Stimulated activated CD4-positive, alpha-beta T cell treated with anti-CD3 and anti-CD28 coated beads, Interleukin-2, amount 100 ng/mL, for 24 hours (primary cell): ENCODE results near the gene FAM200A.
"Not testable (repeated sequence)": the region's sequence is repeated elsewhere in the genome, so short reads cannot be mapped to it uniquely, and the experiment has no call there.

Experiments used
- DNase-seq, 2 donors: peaks; one replicate each; pipeline ENCODE4 v3.0.0-alpha.2; 2020

FAM200A gene

DNA sequence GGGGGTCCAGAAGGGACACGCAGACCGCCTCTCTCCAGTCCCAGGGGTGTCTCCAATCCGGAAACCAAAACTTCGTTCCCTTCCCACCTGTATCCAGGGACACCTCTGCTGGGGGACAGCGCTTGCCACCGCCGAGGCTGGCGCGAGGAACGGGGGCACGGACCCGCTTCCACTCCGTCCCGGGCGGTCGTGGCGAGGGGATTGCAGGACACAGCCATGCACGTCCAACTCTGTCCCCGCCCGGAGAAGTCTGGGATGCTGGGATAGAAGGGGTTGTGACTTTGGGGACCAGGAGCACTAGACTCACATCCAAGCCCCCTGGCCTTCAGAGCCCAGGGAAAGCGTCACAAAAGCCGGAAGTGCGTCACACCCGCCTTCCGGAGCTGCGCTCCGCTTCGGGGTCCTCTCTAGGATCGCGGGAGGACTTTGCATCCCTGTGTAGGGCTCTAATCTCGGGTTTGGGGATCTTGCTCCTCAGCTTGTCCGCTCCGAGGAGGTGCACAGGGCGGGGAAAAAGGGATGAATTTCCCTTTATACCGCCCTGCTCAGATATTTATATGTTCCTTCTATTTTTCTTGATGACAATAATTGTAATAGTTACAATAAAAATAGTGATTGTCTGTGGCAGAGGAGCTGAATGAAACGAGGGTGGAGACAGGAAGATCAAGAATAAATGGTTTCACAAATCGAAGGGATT lies at the start of gene FAM200A:
Gene FAM200A, minus strand, starts transcription at position 348 of the 697 bp plus-strand sequence. CDS start 3,707 bp downstream, outside the sequence.
- DNase-seq = peak; percentile 85

- no peak for DNase-seq
These were observed 47.9 kb upstream of the FAM200A start for GRCh38 chr7:99599836-99600235.

DNA sequence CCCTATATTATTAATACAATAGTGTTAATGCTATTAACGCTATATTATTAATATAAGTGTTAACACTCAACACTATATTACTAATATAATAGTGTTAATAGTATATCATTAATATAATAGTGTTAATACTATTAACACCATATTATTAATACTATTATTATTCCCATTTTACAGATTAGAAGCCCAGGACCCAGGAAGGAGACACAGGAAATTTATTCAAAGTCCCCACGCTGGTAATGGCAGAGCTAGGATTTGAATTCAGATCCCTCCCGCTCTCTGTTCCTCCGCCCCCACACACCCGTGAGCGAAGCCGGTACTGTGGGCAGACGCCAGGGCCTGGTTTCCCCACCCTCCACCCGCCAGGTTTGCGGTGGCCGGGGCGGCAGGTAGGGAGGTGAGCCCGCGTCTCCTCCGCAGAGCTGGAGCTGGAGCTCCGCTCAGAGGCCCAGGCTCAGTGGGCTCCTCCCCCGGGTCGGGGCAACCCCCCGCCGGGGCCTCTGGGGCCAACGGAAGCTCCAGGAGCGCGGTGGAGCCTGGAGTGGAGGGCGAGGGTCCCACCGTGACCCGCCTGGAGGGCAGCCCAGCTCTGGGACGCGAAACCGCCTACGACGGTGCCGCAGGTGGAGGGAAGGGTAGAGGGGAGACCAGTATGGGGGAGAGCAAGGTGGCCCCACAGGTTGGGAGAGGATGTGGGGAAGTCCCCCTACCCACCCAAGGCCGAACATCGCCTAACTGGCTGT lies 46.0 kb upstream of the FAM200A start, which contains the start of gene TMEM225B:
Gene TMEM225B, plus strand, starts transcription at position 506 of the 740 bp plus-strand sequence. CDS start 6,122 bp downstream, outside the sequence.
- DNase-seq = peak in 1 of 2 donors; percentile 37

GRCh38 chr7:99596408-99596955 lies 44.6 kb upstream of the FAM200A start:
- DNase-seq = no peak

GRCh38 chr7:99594948-99595745 lies 43.2 kb upstream of the FAM200A start:
- DNase-seq = no peak

- DNase-seq = no peak
These were observed 37.0 kb upstream of the FAM200A start for GRCh38 chr7:99588868-99589267.

- not testable (repeated sequence) for DNase-seq
These were observed 28.9 kb upstream of the FAM200A start for GRCh38 chr7:99580778-99581332.

GRCh38 chr7:99579956-99580777 lies 28.3 kb upstream of the FAM200A start:
- peak; percentile 59 to 63 for DNase-seq

DNA sequence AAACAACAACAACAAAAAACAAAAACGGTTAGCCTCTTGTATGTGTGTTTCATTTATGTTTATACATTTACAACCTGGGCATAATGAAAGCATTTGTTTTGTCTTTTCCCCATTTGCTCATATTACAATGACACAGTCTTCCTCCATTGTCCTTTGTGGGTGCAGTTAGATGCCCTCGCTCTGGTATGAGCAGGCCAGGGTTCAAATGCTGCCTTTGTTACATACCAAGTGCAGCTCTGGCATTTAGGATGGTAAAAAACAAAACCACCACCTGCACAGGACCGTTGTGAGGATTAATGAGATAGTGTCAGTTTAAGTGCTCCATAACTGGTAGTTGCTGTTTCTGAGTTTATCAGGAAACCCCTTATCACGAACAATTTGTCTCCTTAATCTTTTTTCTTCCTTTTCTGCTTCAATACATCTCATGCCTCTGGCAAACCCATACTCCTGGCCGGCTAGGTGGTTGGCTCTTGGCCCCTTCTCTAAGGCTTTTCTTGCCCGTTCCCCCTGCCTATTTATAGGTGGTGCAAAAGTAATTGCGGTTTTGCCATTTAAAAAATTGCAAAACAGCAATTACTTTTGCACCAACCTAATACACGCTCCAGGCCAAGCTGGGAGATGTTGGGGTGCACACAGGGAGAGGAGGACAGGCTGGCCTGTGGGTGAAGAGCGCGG lies 27.5 kb upstream of the FAM200A start:
- no peak for DNase-seq

- DNase-seq = no peak
These were observed 24.3 kb upstream of the FAM200A start for GRCh38 chr7:99576251-99576650.

DNA sequence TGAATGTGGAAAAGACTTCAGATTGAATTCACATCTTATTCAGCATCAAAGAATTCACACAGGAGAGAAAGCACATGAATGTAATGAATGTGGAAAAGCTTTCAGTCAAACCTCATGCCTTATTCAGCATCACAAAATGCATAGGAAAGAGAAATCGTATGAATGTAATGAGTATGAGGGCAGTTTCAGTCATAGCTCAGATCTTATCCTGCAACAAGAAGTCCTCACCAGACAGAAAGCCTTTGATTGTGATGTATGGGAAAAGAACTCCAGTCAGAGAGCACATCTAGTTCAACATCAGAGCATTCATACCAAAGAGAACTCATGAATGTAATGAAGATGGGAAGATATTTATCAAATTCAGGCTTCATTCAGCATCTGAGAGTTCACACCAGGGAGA lies 21.3 kb upstream of the FAM200A start:
- DNase-seq = no peak

GRCh38 chr7:99571768-99572167 lies 19.9 kb upstream of the FAM200A start:
- no peak for DNase-seq

DNA sequence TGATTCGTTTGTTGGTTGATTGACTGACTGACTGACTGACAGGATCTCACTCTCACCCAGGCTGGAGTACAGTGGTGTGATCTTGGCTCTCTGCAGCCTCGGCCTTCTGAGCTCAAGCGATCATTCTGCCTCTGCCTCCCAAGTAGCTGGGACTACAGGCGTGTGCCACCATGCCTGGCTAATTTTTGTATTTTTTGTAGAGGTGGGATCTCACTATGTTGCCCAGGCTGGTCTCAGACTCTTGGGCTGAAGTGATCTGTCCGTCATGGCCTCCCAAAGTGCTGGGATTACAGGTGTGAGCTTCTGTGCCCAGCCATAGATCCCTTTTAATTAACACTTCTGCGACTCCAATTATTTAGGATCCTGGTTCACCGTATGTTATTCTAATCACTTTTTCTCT lies 16.9 kb upstream of the FAM200A start:
- not testable (repeated sequence) for DNase-seq

- no peak for DNase-seq
These were observed 11.7 kb upstream of the FAM200A start for GRCh38 chr7:99563650-99564049.

DNA sequence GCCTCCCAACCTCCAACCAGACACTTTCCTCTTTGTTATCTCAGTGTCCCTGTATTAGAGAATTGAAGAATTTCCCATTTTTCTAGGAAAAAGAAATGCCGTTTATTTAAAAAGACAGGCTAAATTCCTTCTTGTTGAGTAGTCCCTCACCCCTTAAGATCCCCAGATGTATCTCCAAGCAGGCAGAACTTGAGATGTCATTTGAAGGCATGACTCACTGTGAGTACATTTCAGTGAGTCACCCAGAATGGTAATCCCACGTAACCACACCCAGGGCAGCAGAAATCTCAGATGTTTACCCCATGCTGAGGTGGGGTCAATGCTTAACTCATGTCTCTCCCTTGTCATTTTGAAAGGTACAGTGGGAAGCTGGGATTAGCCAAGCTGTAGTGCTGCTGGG lies 10.9 kb upstream of the FAM200A start:
- peak; percentile 37 to 56 for DNase-seq

DNA sequence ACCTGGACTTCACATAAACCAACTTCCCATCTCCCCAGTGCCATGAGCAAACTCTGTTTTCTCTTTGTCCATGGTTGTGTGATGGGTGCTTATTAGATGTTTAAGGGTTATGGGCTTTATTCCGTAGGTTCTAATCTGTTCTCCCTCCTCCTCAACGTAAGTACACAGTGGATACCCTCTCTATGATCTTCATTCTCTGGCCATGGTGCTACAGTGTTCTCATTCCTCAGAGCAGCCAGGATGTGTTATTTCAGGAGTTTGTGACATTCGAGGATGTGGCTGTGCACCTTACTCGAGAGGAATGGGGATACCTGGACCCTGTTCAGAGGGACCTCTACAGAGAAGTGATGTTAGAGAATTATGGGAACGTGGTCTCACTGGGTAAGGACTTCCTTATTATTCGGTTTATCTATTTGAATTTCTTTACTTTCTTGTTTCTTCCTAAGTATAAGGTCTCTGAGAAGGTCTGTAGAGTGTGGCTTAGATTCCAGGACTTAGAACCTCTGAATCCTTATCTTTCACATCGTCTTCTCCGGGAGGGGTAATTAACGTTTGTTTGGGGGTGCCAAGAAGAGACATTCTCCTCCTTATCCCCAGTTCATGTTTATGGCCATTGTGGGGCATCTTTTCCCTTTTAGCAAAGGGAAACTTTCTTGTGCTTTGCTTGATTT lies 10.3 kb upstream of the FAM200A start:
- DNase-seq = no peak

DNA sequence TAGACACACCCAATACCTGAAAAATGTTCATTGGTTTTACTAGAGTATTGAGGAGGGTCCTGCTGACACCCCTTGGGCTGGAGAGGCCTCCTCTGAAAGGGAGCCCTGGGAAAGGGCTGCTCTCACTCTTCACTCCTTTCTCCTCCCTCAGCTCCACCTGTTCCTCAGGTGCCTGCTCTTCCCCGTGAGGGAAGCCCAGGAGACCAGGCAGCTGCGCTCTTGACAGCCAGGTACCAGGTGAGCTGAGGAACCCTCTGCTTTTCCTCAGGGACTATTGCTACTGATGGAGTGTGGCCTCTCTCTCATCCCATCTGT lies 9.8 kb upstream of the FAM200A start:
- no peak for DNase-seq

DNA sequence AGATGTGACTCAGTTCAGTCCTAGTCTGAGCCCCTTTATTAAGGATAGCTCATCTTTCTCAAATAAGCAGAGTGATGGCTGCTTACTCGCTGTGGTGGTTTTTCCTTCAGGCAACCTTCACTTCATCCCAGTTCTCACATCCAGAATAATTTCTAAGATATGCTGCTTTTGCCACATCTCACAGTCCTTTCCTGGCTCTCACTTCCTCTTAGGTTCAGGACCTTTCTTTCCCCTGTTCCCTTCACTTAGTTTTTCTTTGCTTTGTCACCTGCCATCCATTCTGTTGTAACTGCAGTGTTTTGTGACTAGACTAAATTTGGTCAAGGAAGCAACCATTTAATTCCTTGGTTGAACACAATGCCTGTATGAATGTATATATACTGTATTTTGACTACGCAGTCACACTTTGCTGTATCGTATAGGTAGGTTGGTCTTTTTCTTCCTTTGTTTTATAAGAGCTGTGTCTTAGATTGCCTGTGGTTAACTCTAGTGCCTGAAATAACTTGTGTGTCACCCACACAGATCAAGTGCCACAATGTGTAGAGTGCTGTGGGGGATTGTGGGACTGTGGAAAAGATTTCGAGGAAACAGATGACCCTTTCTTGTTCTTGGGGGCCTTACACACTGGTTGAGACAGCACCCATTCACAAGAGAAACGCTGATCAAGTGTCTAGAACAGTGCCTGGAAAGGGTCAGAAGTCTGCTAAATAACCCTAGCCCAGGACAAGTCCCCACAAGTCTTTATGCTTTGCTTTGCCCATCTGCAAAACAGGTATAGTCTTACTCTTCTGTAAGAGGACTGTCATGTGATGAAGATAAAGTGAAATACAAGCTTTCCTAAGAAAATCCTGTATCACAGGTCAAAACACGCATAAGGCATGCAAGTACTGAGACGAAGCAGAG lies 9.2 kb upstream of the FAM200A start:
- no peak for DNase-seq

DNA sequence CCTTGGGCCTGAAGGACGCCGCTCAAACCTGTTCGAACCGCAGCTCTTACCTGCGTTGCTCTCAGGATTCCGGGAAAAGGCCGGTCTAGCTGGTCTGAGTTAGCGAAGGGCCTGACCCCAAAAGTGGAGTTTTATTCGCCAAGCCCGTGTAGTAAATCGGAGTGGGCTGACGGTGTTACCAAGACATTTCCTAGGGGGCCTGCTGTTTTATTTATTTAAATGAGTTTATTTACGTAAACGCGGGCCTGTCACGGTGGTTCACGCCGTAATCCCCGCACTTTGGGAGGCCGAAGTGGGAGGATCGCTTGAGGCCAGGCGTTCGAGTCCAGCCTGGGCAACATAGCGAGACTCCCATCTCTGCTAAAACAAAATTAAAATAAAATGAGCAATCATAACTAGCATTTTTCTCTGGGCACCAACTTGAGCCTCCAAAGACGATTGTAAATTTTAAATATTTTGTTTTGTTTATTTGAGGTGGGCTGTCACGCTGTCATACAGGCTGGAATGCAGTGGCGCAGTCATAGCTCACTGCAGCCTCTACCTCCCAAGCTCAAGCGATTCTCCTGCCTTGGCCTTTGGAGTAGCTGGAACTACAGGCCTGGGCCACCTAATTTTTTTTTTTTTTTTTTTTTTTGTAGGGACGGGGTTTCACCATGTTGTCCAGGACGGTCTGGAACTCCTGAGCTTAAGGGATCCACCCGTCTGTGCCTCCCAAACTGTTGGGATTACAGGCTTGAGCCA lies 7.4 kb upstream of the FAM200A start:
- no peak for DNase-seq
